ENCODE measurements around the gene KRTAP9-3. TPM values are rescaled to one million over a fixed set of nuclear protein-coding genes. Genes with fewer than 3 reads are reported as not detected.
"Not testable (repeated sequence)": the region's sequence is repeated elsewhere in the genome, so short reads cannot be mapped to it uniquely, and the experiment has no call there.

KRTAP9-3 gene
- total and polyA plus RNA-seq, 9 donors: not detected

DNA sequence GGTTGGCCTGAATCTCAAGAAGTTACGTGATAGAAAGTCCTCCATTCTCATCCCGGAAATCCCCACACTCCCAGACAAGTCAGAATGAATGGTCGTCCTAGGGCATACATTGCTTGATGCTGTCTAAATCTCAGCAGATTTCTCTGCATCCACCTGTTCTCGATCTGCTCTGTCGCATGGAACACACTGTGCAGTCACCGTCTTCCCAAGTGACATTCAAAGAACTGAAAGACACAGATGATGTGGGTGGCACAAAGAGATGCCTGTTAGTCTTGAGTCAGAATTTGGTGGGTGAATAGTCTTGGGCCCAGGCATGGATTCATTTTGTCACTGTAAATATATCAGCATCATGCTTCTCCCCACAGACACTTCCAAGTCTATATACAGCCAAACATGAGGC lies 518 bp upstream of the KRTAP9-3 start:
- TF ChIP-seq, protein P1, sequence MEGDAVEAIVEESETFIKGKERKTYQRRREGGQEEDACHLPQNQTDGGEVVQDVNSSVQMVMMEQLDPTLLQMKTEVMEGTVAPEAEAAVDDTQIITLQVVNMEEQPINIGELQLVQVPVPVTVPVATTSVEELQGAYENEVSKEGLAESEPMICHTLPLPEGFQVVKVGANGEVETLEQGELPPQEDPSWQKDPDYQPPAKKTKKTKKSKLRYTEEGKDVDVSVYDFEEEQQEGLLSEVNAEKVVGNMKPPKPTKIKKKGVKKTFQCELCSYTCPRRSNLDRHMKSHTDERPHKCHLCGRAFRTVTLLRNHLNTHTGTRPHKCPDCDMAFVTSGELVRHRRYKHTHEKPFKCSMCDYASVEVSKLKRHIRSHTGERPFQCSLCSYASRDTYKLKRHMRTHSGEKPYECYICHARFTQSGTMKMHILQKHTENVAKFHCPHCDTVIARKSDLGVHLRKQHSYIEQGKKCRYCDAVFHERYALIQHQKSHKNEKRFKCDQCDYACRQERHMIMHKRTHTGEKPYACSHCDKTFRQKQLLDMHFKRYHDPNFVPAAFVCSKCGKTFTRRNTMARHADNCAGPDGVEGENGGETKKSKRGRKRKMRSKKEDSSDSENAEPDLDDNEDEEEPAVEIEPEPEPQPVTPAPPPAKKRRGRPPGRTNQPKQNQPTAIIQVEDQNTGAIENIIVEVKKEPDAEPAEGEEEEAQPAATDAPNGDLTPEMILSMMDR (IDR thresholded peaks at IDR 0.05): no peak
- TF ChIP-seq EP300 (IDR thresholded peaks at IDR 0.05): no peak
- no peak for TF ChIP-seq POLR2A (IDR thresholded peaks at IDR 0.05)
- WGBS, 3 donors: 88 to 89% (median 89%) methylated on average over 6 of the region's 6 CpGs
- no peaks in the 10 kb centered on the region for H3K9me3 ChIP-seq
- H3K4me3 ChIP-seq: no peak overlapping the region
- H3K4me1 ChIP-seq (ENCODE audit: insufficient read depth): no peaks in the 10 kb centered on the region
- intact Hi-C loops (cut with DNase I): no loop called here
- H3K27ac ChIP-seq: no peak overlapping the region
- DNase-seq: no peak
- H3K27me3 ChIP-seq: no peaks in the 10 kb centered on the region
- no peaks in the 10 kb centered on the region for H3K36me3 ChIP-seq

DNA sequence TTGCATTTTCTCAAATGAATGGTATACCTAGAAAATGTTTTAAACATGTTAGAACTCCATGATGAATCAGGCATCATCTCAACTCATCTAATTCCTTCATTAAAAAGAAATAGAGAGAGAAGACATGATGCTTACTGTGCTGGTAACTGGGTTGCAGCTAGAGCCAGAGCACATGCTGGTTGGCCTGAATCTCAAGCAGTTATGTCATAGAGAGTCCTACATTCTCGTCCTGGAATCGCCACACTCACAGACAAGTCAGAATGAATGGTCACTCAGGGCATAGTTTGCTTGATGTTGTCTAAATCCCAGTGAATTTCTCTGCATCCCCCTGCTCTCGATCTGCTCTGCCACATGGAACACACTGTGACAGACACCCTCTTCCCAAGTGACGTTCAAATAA lies 4.9 kb downstream of the KRTAP9-3 start:
- 72 to 78% (median 77%) methylated on average over 4 of the region's 4 CpGs for WGBS, 3 donors
- H3K4me3 ChIP-seq; DNase-seq; H3K27me3 ChIP-seq; H3K27ac ChIP-seq; H3K4me1 ChIP-seq (ENCODE audit: insufficient read depth); H3K36me3 ChIP-seq; H3K9me3 ChIP-seq; intact Hi-C loops (cut with DNase I): not testable (repeated sequence)

DNA sequence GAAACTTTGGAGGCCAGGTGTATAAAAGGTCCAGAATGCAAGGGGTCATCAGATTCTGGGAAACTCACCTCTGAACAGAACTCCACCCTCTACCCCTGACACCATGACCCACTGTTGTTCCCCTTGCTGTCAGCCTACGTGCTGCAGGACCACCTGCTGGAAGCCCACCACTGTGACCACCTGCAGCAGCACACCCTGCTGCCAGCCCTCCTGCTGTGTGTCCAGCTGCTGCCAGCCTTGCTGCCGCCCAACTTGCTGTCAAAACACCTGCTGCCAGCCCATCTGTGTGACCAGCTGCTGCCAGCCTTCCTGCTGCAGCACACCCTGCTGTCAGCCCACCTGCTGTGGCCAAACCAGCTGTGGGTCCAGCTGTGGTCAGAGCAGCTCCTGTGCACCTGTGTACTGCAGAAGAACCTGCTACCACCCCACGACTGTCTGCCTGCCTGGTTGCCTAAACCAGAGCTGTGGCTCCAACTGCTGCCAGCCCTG lies 5.7 kb downstream of the KRTAP9-3 start, which contains the start of gene KRTAP9-8:
Gene KRTAP9-8 (plus strand): TSS at position 51 of the 489 bp plus-strand sequence. CDS start 53 bp downstream, at position 104.
- WGBS, 3 donors: 31 to 55% (median 40%) methylated on average over 3 of the region's 3 CpGs
- H3K27me3 ChIP-seq; H3K4me1 ChIP-seq (ENCODE audit: insufficient read depth); DNase-seq; H3K36me3 ChIP-seq; H3K4me3 ChIP-seq; intact Hi-C loops (cut with DNase I); H3K27ac ChIP-seq; H3K9me3 ChIP-seq: not testable (repeated sequence)

DNA sequence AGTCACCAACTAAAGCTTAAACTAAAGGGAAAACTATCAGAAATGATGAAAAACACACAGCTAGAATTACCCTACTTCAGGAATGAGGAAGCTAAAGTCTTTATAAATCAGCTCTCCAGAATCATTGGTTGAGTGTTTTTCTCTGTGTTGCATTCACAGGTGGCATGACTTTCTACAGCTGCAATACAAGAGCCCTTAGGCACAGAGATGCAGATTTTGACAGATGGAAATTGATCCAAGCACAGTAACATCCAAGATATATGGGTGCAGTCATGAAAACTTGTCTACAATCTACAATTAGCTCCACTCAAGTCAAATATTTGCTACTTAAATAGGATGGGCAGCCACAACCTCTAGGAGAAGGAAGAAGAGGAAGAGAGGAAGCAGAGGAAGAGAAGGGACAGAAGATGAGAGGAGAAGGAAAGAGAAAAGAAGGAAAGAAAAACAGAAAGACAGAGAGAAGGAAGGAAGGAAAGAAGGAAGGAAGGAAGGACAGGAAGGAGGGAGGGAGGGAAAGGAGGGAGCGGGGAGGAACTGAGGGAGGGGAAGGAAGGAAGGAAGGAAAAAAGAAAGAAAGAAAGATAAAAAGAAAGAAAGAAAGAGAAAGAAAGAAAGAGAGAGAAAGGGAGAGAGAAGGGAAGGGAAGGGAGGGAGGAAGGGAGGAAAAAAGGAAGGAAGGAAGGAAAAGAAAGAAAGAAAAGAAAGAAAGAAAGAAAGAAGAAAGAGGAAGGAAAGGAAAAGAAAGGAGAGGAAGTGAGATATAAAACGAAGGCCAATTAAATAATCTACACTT lies 14.9 kb downstream of the KRTAP9-3 start:
- H3K36me3 ChIP-seq; H3K4me3 ChIP-seq; H3K9me3 ChIP-seq; intact Hi-C loops (cut with DNase I); H3K4me1 ChIP-seq (ENCODE audit: insufficient read depth); H3K27ac ChIP-seq; DNase-seq; H3K27me3 ChIP-seq: not testable (repeated sequence)
- WGBS, 3 donors: 54 to 67% (median 61%) methylated on average over 2 of the region's 2 CpGs

DNA sequence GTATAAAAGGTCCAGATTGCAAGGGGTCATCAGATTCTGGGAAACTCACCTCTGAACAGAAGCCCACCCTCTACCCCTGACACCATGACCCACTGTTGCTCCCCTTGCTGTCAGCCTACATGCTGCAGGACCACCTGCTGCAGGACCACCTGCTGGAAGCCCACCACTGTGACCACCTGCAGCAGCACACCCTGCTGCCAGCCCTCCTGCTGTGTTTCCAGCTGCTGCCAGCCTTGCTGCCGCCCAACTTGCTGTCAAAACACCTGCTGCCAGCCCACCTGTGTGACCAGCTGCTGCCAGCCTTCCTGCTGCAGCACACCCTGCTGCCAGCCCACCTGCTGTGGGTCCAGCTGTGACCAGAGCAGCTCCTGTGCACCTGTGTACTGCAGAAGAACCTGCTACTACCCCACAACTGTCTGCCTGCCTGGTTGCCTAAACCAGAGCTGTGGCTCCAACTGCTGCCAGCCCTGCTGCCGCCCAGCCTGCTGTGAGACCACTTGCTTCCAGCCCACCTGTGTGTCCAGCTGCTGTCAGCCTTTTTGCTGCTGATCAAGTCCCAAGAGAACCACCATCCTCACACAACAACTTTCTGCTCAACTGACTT lies 17.5 kb downstream of the KRTAP9-3 start, which contains the start of gene KRTAP9-4:
Gene KRTAP9-4 (plus strand): TSS at position 51 of the 604 bp plus-strand sequence. CDS start 34 bp downstream, at position 85.
- H3K9me3 ChIP-seq; DNase-seq; H3K4me3 ChIP-seq; H3K27me3 ChIP-seq; intact Hi-C loops (cut with DNase I); H3K27ac ChIP-seq; H3K4me1 ChIP-seq (ENCODE audit: insufficient read depth); H3K36me3 ChIP-seq: not testable (repeated sequence)
- 70 to 78% (median 76%) methylated on average over 2 of the region's 2 CpGs for WGBS, 3 donors

DNA sequence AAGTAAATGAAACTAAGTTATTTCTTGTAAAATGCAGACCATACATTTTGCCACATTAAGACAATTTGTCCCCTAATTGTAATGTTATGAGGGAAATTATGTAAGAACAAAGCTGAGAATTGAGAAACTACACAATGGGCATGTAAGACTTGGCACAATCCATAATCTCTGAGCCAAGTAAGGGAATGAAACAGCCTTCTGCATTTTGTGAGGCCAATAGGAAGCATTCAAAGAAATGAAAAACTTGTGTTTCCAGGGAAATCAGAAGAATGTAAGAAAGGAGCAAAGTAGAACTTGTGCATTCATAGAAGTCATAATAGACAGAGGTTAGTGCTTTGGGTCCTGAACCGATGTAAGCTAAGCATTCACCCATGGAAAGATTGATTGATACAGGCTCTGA lies 19.0 kb downstream of the KRTAP9-3 start:
- Histone ChIP-seq H3K4me1 (ENCODE audit: insufficient read depth) (no peaks in the 10 kb centered on the region), H3K27me3 (no peaks in the 10 kb centered on the region), H3K4me3 (no peak overlapping the region), H3K36me3 (no peaks in the 10 kb centered on the region), H3K9me3 (no peaks in the 10 kb centered on the region), H3K27ac (no peak overlapping the region)
- TF ChIP-seq EP300 (IDR thresholded peaks at IDR 0.05) (no peak), POLR2A (IDR thresholded peaks at IDR 0.05) (no peak)
- TF ChIP-seq, protein P1 (IDR thresholded peaks at IDR 0.05): no peak
- intact Hi-C loops (cut with DNase I): no loop called here
- 92 to 93% (median 93%) methylated on average over 1 of the region's 1 CpG for WGBS, 3 donors
- no peak for DNase-seq
